ENCODE data around the gene RNF4. TPM values are rescaled to one million over a fixed set of nuclear protein-coding genes. Genes with fewer than 3 reads are reported as not detected.
A peak's percentile ranks its signal among the peaks of the same experiment; 100 is the strongest.

RNF4 gene
- total RNA-seq (2012; rRNA removed), result 64.7 and 67.4 TPM in 2 replicates

GRCh38 chr4:2468456-2469191 lies at the start of gene RNF4:
Gene RNF4 (plus strand): TSS chr4:2469106. CDS start chr4:2490494, 21,388 bp downstream.
- Histone ChIP-seq H3K36me3 (ENCODE audit: insufficient read depth, low read length) (peaks cover 18% of the 10 kb centered on the region), H3K4me2 (ENCODE audit: low read length) (peak within 1 kb of the TSS; percentile 99), H3K9me3 (replicated peaks; ENCODE audit: low read length) (peaks cover 7% of the 10 kb centered on the region), H3K9ac (ENCODE audit: low read depth, low read length) (peak within 1 kb of the TSS; percentile 97), H3K27me3 (ENCODE audit: control insufficient read depth, insufficient read depth, low read length) (no peaks in the 10 kb centered on the region), H3K4me3 (ENCODE audit: low read length) (peak within 1 kb of the TSS; percentile 90), H3K4me1 (ENCODE audit: control insufficient read depth, insufficient read depth, low read length) (peaks cover 11% of the 10 kb centered on the region)

- no peak overlapping the region for H3K4me2 ChIP-seq (ENCODE audit: low read length)
- no peak overlapping the region for H3K9ac ChIP-seq (ENCODE audit: low read depth, low read length)
- no peak overlapping the region for H3K4me3 ChIP-seq (ENCODE audit: low read length)
- no peaks in the 10 kb centered on the region for H3K9me3 ChIP-seq (replicated peaks; ENCODE audit: low read length)
- H3K27me3 ChIP-seq (ENCODE audit: control insufficient read depth, insufficient read depth, low read length), result peaks cover 62% of the 10 kb centered on the region
- H3K36me3 ChIP-seq (ENCODE audit: insufficient read depth, low read length), result no peaks in the 10 kb centered on the region
- H3K4me1 ChIP-seq (ENCODE audit: control insufficient read depth, insufficient read depth, low read length), result peaks cover 11% of the 10 kb centered on the region
These were observed 49.1 kb upstream of the RNF4 start for GRCh38 chr4:2419814-2420213.

- Histone ChIP-seq H3K4me3 (ENCODE audit: low read length) (no peak overlapping the region), H3K4me2 (ENCODE audit: low read length) (no peak overlapping the region), H3K9ac (ENCODE audit: low read depth, low read length) (no peak overlapping the region), H3K9me3 (replicated peaks; ENCODE audit: low read length) (no peaks in the 10 kb centered on the region), H3K4me1 (ENCODE audit: control insufficient read depth, insufficient read depth, low read length) (peaks cover 11% of the 10 kb centered on the region), H3K27me3 (ENCODE audit: control insufficient read depth, insufficient read depth, low read length) (peaks cover 46% of the 10 kb centered on the region), H3K36me3 (ENCODE audit: insufficient read depth, low read length) (no peaks in the 10 kb centered on the region)
These were observed 47.0 kb upstream of the RNF4 start for GRCh38 chr4:2421928-2422327.

GRCh38 chr4:2423066-2423465 lies 45.8 kb upstream of the RNF4 start:
- H3K9ac ChIP-seq (ENCODE audit: low read depth, low read length), result no peak overlapping the region
- no peaks in the 10 kb centered on the region for H3K36me3 ChIP-seq (ENCODE audit: insufficient read depth, low read length)
- peaks cover 37% of the 10 kb centered on the region for H3K27me3 ChIP-seq (ENCODE audit: control insufficient read depth, insufficient read depth, low read length)
- peaks cover 7% of the 10 kb centered on the region for H3K4me1 ChIP-seq (ENCODE audit: control insufficient read depth, insufficient read depth, low read length)
- no peaks in the 10 kb centered on the region for H3K9me3 ChIP-seq (replicated peaks; ENCODE audit: low read length)
- no peak overlapping the region for H3K4me2 ChIP-seq (ENCODE audit: low read length)
- no peak overlapping the region for H3K4me3 ChIP-seq (ENCODE audit: low read length)

DNA sequence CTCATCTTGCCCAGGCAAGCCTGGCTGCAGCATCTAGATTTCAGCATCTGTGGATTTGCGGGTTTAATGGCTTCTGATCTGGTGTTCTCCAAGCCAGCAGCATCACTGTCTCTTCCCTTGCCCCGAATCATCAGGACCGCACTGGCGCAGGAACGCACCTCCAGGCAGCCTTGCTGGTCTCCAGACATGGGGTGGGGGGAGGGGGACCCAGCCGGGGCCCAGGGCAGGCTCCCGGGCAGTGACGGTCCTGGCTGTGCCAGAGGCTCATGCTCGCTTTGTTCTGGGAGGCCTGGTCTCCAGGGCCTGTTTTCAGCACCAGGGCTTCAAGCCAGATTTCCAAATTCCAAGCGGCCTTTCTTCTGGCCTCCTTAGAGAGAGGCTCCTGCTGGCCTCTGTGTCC lies 45.2 kb upstream of the RNF4 start:
- H3K36me3 ChIP-seq (ENCODE audit: insufficient read depth, low read length), result no peaks in the 10 kb centered on the region
- peaks cover 7% of the 10 kb centered on the region for H3K4me1 ChIP-seq (ENCODE audit: control insufficient read depth, insufficient read depth, low read length)
- H3K4me2 ChIP-seq (ENCODE audit: low read length), result no peak overlapping the region
- no peaks in the 10 kb centered on the region for H3K9me3 ChIP-seq (replicated peaks; ENCODE audit: low read length)
- H3K27me3 ChIP-seq (ENCODE audit: control insufficient read depth, insufficient read depth, low read length), result peaks cover 36% of the 10 kb centered on the region
- H3K4me3 ChIP-seq (ENCODE audit: low read length), result no peak overlapping the region
- H3K9ac ChIP-seq (ENCODE audit: low read depth, low read length), result no peak overlapping the region

- H3K9me3 ChIP-seq (replicated peaks; ENCODE audit: low read length), result no peaks in the 10 kb centered on the region
- no peak overlapping the region for H3K4me2 ChIP-seq (ENCODE audit: low read length)
- H3K4me1 ChIP-seq (ENCODE audit: control insufficient read depth, insufficient read depth, low read length), result no peaks in the 10 kb centered on the region
- H3K36me3 ChIP-seq (ENCODE audit: insufficient read depth, low read length), result no peaks in the 10 kb centered on the region
- no peak overlapping the region for H3K4me3 ChIP-seq (ENCODE audit: low read length)
- no peak overlapping the region for H3K9ac ChIP-seq (ENCODE audit: low read depth, low read length)
- H3K27me3 ChIP-seq (ENCODE audit: control insufficient read depth, insufficient read depth, low read length), result peaks cover 29% of the 10 kb centered on the region
These were observed 44.3 kb upstream of the RNF4 start for GRCh38 chr4:2424581-2424980.

DNA sequence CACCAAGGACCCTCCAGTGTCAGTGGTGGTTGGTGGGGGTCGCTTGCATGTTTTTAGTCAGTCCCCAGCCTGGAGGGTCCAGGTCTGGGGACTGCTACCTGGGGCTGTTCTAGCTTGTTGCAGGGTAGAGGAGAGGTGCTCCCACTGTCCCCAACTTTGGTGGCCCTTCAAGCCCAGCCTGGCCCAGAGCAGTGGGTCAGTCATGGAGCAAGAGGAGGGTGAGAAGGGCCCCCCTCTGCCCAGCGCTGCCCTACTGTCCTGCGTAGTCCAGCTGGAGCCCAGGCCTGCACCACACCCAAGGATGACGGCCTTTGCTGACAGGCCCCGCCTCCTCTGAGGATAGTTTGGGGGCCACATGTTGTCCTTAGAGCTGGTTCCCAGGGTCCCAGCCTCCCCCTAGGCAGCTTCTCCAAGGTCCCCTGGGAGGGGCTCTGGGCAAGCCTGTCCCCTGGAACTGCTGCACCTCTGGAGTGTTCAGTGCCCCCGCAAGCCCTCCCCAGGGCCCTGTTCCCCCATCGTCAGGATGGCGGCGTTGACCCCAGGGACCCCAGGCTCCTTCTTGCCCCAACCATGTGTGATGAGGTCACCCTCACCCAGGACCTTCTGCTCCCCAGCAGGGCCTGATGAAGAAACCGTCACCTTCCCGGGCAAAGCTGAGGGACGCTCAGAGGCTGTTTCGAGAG lies 43.4 kb upstream of the RNF4 start:
- H3K36me3 ChIP-seq (ENCODE audit: insufficient read depth, low read length), result no peaks in the 10 kb centered on the region
- H3K9ac ChIP-seq (ENCODE audit: low read depth, low read length), result no peak overlapping the region

DNA sequence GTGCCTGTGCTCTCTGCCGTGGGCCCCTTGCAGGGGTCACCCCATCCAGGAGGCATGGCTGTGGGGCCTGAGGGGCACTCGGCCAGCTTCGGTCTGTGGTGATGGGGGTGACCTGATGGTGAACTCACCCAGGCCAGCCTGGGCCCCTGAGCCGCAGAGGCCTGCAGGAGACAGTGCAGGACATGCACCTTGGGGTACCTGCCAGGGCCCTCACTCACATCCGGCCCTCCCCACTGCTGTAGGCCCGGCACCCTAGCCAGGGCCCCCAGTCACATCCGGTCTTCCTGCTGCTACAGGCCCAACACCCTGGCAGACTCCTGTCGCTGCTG lies 42.9 kb upstream of the RNF4 start:
- H3K4me3 ChIP-seq (ENCODE audit: low read length), result no peak overlapping the region
- peaks cover 14% of the 10 kb centered on the region for H3K27me3 ChIP-seq (ENCODE audit: control insufficient read depth, insufficient read depth, low read length)
- H3K4me1 ChIP-seq (ENCODE audit: control insufficient read depth, insufficient read depth, low read length), result no peaks in the 10 kb centered on the region
- H3K4me2 ChIP-seq (ENCODE audit: low read length), result no peak overlapping the region
- H3K9ac ChIP-seq (ENCODE audit: low read depth, low read length), result no peak overlapping the region
- H3K9me3 ChIP-seq (replicated peaks; ENCODE audit: low read length), result no peaks in the 10 kb centered on the region
- H3K36me3 ChIP-seq (ENCODE audit: insufficient read depth, low read length), result no peaks in the 10 kb centered on the region

More for the DNA sequence above, 43.4 kb upstream of the RNF4 start:
- Histone ChIP-seq H3K4me2 (ENCODE audit: low read length) (no peak overlapping the region), H3K4me3 (ENCODE audit: low read length) (no peak overlapping the region), H3K4me1 (ENCODE audit: control insufficient read depth, insufficient read depth, low read length) (no peaks in the 10 kb centered on the region), H3K27me3 (ENCODE audit: control insufficient read depth, insufficient read depth, low read length) (peaks cover 19% of the 10 kb centered on the region), H3K9me3 (replicated peaks; ENCODE audit: low read length) (no peaks in the 10 kb centered on the region)

DNA sequence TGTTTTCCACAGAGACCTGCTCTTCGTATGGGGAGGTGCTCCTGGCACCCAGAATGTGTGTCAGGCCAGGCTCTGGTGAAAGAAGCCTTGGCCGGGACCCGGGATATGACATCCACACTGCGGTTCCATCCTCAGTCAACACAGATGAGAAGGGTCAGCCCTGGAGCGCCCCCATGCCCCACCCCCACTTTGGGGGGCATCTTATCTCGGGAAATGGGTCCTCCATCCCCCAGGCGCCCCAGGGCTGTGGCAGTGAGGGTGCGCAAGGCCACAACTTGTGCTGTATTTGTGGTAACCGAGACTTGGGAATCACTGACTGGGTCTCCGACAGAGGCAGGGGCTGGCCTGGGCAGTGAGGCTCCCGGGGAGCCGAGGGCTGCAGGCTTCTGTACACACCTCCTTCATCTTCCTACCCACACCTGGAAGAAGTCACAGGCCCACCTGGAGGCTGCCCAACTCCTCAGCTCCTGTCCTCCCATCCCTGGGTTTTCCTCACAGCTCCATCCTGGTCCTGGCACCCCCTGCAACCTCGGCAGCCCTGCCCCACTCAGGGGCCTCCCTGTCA lies 42.1 kb upstream of the RNF4 start:
- Histone ChIP-seq H3K4me1 (ENCODE audit: control insufficient read depth, insufficient read depth, low read length) (no peaks in the 10 kb centered on the region), H3K4me2 (ENCODE audit: low read length) (no peak overlapping the region), H3K27me3 (ENCODE audit: control insufficient read depth, insufficient read depth, low read length) (peaks cover 11% of the 10 kb centered on the region), H3K4me3 (ENCODE audit: low read length) (no peak overlapping the region), H3K36me3 (ENCODE audit: insufficient read depth, low read length) (no peaks in the 10 kb centered on the region), H3K9me3 (replicated peaks; ENCODE audit: low read length) (no peaks in the 10 kb centered on the region), H3K9ac (ENCODE audit: low read depth, low read length) (no peak overlapping the region)

GRCh38 chr4:2427383-2428334 lies 41.2 kb upstream of the RNF4 start:
- H3K9ac ChIP-seq (ENCODE audit: low read depth, low read length), result no peak overlapping the region
- no peaks in the 10 kb centered on the region for H3K4me1 ChIP-seq (ENCODE audit: control insufficient read depth, insufficient read depth, low read length)
- H3K36me3 ChIP-seq (ENCODE audit: insufficient read depth, low read length), result no peaks in the 10 kb centered on the region
- H3K4me2 ChIP-seq (ENCODE audit: low read length), result no peak overlapping the region
- no peaks in the 10 kb centered on the region for H3K9me3 ChIP-seq (replicated peaks; ENCODE audit: low read length)
- H3K4me3 ChIP-seq (ENCODE audit: low read length), result no peak overlapping the region
- H3K27me3 ChIP-seq (ENCODE audit: control insufficient read depth, insufficient read depth, low read length), result peaks cover 2% of the 10 kb centered on the region
